ENCODE results near the gene OLFM3. TPM values are rescaled to one million over a fixed set of nuclear protein-coding genes. Genes with fewer than 3 reads are reported as not detected.

Gene OLFM3
- total RNA-seq = 0.23 and 0.25 TPM in 2 replicates
- long read RNA-seq, partial matches to known transcripts = 1 of 1 reads
- long read RNA-seq, other reads (novel, unspliced or antisense) = 0 of 1 reads

GRCh38 chr1:101996825-101997465 is at the start of gene OLFM3:
Gene OLFM3, minus strand, starts transcription at chr1:101996926.
- no peaks in the 10 kb centered on the region for H3K9me3 Mint-ChIP-seq
- no peak for TF ChIP-seq CTCF (conservative IDR thresholded peaks at IDR 0.05)
- no peak within 1 kb of the TSS for H3K27ac Mint-ChIP-seq (ENCODE audit: unreplicated experiment)
- DNase-seq (ENCODE audit: low read depth, low spot score) = peak; percentile 61
- peak within 1 kb of the TSS; percentile 87 for H3K4me3 Mint-ChIP-seq
- peaks cover 14% of the 10 kb centered on the region for H3K4me1 Mint-ChIP-seq
- H3K27me3 Mint-ChIP-seq (ENCODE audit: low read depth) = peaks cover 61% of the 10 kb centered on the region
- H3K36me3 Mint-ChIP-seq (ENCODE audit: low read depth) = no peaks in the 10 kb centered on the region

GRCh38 chr1:102045752-102046151 is 49.0 kb upstream of the OLFM3 start:
- Mint-ChIP-seq H3K27me3 (ENCODE audit: low read depth) (no peaks in the 10 kb centered on the region), H3K4me3 (no peak overlapping the region), H3K36me3 (ENCODE audit: low read depth) (peaks cover 2% of the 10 kb centered on the region), H3K4me1 (no peaks in the 10 kb centered on the region), H3K27ac (ENCODE audit: unreplicated experiment) (no peak overlapping the region), H3K9me3 (no peaks in the 10 kb centered on the region)
- DNase-seq (ENCODE audit: low read depth, low spot score) = no peak
- TF ChIP-seq CTCF (conservative IDR thresholded peaks at IDR 0.05) = no peak

GRCh38 chr1:102032534-102032933 is 35.8 kb upstream of the OLFM3 start:
- Mint-ChIP-seq H3K27me3 (ENCODE audit: low read depth) (no peaks in the 10 kb centered on the region), H3K4me3 (no peak overlapping the region), H3K27ac (ENCODE audit: unreplicated experiment) (no peak overlapping the region), H3K9me3 (peaks cover 5% of the 10 kb centered on the region), H3K4me1 (no peaks in the 10 kb centered on the region), H3K36me3 (ENCODE audit: low read depth) (no peaks in the 10 kb centered on the region)
- no peak for TF ChIP-seq CTCF (conservative IDR thresholded peaks at IDR 0.05)
- no peak for DNase-seq (ENCODE audit: low read depth, low spot score)

- no peak for TF ChIP-seq CTCF (conservative IDR thresholded peaks at IDR 0.05)
- no peak overlapping the region for H3K4me3 Mint-ChIP-seq
- H3K36me3 Mint-ChIP-seq (ENCODE audit: low read depth) = no peaks in the 10 kb centered on the region
- no peak for DNase-seq (ENCODE audit: low read depth, low spot score)
- no peaks in the 10 kb centered on the region for H3K27me3 Mint-ChIP-seq (ENCODE audit: low read depth)
- H3K9me3 Mint-ChIP-seq = peaks cover 8% of the 10 kb centered on the region
- H3K4me1 Mint-ChIP-seq = no peaks in the 10 kb centered on the region
- H3K27ac Mint-ChIP-seq (ENCODE audit: unreplicated experiment) = no peak overlapping the region
Observed at GRCh38 chr1:102019530-102019929, 22.8 kb upstream of the OLFM3 start.

- Mint-ChIP-seq H3K27ac (ENCODE audit: unreplicated experiment) (no peak overlapping the region), H3K36me3 (ENCODE audit: low read depth) (no peaks in the 10 kb centered on the region), H3K4me1 (no peaks in the 10 kb centered on the region), H3K27me3 (ENCODE audit: low read depth) (no peaks in the 10 kb centered on the region), H3K9me3 (peaks cover 3% of the 10 kb centered on the region), H3K4me3 (no peak overlapping the region)
- DNase-seq (ENCODE audit: low read depth, low spot score) = no peak
- TF ChIP-seq CTCF (conservative IDR thresholded peaks at IDR 0.05) = no peak
Observed at GRCh38 chr1:102015728-102016127, 19.0 kb upstream of the OLFM3 start.
